NCI-H1092 (cell line): Measurements from ENCODE around the gene HOXD1.
A peak's percentile ranks its signal among the peaks of the same experiment; 100 is the strongest.

ENCODE experiments used
- DNase-seq: peaks from one replicate; lab custom pipeline; 2025; lab: John Stamatoyannopoulos, UW

The HOXD1 gene

DNA sequence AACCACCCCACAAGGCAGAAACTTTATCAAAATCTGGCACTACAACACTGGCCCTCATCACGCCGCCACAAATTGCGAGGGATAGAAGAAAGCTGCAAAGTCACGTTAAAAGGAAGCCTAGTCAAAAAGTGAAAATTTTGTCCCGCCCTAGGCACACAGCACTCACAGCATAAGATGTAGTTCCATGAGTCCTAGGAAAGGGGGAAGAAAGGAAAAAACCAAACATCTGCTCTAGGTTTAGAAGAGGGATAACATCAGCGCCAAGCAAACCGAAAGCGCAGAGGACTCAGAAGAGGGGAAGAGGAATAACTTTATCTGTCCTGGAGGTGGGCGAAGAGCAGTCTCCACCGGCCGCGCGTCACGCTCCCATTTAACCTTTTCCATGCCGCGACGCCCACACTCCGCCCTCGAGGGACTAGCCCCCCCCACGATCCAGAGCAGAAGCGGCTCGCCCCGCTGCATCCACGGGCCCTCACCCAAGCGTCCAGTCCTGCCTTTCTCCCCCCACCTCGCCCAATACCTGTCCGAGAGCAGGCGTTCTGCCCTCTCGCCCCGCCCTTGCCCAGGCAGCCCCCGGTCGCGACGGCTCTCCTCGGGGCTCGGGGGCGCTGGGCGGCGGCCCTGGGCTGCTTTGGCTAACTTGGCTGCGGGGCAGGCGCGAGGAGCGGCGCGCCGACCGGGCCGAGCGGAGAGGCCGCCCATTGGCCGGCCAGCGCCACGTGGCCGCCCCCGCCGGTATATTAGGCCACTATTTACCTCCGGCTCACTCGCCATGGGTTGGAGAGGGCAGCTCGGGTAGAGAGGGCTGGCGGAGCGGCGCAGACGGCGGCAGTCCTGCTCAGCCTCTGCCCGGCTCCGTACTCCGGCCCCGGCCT is at the start of gene HOXD1:
Gene HOXD1 (plus strand): TSS at position 770 of the 875 bp plus-strand sequence. CDS start 134 bp downstream, outside the sequence.
- DNase-seq: peak; percentile 32

DNA sequence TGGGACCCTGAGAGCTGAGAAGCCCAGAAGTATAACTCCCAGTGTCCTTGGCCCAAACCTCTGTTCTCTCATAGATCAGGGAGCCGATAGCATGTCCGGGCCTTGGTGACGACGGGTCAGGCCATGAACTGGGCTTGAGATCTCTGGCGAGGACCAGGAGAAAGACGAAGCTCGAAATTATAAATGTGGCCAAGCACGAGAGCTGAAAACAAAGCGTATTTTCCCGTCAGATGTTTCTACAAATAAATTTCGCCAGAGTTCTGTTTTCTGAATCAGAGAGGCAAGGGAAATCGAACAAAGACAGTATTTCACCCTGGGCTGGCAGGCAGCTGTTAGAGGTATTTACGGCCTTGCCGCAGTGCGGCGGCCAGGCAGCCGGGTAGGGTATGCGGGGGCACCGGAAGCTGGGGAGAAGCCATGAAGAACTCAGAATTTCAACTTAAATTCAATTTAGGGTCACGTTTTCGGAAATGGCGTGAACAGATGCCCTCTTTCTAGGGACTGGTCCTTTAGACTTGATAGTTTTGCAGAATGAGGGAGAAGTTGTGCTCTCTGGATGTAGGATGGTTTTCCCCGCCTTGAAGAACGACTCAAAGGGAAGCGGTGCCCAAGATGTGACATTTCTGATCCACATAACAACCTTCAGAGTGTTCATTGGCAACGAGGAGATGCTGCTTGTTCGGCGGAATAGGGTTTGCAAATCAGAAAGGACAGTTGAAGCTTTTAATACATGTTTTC is 49.4 kb upstream of the HOXD1 start:
- no peak for DNase-seq

DNA sequence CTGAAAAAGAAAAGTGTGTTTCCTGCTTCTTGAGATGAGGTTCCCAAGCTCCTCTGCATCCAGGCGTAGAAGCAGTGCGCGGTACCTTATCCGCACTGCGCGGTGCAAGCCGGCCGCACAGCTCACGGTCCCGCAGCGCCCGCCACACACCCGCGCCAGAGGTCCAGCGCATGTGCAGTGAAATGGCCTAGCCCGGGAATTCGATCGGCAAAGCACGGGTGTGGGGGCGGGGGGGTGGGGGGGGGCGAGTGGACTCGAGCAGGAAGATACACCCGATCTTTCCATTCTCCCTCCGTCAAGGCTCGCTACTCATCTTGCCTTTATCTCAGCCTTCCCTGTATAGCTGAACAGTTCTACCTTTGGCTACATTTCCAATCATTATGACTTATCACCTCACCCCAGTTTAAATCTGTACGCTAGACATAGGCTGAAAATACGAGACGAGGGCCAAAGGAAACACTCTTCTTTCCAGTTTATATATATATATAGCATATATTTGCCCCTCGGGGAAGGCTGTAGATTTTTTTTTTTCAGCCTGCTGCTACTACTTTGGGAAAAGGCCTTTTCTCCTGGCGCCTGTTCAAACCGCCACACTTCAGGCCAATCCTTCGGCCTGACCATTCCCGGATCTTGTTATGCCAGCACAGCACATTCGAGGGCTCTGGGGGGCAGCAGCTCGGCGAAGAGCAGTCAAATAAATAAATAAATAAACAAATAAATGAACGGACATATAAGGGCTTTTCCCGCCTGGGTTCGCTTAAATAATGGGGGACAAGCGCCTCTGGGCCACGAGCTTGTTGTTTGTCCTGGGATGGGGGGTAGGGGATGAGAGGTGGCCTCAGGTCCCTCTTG is 48.6 kb upstream of the HOXD1 start:
- DNase-seq: no peak

DNA sequence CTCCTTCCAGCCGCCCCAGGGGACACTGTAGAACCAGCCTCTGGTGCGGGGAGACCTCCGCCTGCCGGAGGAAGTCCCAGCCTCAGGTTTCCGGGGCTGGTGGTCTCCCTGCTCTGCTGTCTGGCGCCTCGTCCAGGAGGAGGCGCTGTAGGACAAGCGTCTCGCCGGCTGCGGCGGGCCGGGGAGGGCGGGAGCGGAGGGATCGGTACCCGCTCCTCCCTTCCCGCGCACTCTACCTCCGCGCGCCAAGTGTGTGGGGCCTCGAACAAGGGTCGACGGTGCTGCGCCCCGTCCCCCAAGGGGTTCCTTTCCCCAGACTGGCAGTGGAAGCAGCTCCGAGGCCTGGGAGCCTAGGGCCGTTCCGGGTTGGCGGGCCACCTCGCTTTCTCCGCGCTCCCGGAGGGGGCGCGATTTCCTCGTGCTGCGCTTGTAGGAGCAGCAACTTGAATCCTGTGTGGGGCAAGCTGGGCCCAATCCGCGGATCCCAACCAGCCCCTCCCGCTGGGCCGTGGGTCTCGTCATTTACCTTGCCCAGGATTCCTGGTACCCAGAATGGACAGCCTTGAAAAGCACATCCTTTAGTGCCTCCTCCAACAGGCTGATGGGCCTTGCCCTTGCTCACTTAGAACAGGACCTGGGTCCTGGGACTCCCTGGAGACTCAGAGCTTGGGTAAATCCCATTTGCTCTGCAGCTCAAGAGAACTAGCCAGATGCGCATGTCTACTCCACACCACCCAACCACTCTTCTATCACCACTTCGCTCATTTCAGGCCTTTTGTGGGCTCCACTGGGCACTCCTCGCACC is 47.8 kb upstream of the HOXD1 start:
- peak; percentile 72 for DNase-seq

DNA sequence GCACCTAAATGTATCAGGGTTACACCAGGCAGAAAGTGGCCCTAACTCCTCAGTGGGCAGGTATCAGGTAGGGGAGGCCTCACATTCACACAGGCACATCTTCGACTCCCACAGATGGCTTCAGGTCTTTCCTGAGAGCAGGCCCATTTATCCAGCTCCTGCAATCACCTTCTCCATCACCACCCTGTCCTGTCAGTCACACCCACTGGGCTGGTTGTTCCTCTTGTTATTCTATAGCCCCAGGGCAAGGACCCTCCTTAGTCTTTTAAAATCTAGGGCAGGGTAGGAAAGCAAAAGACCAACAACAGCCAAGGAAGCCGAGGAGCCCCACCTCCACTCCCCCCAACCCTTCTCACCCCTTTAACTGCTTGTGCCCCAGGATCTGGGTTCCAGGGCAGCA is 46.2 kb upstream of the HOXD1 start:
- DNase-seq: no peak

DNA sequence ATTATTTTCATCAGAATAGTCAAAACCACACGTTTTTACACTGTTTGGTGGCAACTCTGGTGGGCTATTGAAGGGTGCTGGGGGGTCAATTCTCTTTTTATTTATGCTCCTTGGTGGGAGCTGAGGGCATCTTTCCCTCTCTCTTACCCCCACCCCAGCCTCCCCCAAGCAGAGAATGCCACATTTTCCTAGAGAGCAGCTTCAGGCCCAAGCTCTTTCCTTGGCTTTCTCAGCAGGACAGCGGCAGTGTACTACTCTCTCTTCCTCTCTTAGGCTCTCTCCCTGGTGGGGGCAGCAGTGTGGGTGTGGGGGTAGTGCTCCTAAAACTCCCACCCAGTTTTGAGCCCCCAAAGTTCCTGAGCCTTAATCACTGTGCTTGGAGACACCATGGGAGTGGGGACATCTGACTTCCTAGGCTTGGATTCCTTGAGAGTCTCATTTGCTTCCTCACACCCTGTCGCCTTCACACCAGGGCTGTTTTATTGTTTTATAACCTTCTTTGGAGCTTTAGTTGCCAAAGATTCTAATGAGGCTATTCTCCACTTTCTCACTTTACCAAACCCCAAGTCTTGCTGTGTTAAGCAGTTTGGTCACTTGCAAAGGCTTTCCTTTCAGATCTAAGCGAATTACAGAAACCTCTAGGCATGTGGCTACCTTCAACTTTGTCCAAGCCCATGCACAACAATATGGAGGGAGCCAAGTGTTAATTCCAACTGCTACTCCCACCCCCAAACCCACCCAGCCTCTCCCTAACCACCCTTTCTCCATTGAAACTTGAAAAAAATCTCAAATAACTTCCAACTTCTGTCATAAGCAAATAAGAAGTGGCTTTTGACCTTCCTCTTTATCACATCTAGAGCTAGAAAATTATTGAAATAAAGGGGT is 43.1 kb upstream of the HOXD1 start:
- no peak for DNase-seq

DNA sequence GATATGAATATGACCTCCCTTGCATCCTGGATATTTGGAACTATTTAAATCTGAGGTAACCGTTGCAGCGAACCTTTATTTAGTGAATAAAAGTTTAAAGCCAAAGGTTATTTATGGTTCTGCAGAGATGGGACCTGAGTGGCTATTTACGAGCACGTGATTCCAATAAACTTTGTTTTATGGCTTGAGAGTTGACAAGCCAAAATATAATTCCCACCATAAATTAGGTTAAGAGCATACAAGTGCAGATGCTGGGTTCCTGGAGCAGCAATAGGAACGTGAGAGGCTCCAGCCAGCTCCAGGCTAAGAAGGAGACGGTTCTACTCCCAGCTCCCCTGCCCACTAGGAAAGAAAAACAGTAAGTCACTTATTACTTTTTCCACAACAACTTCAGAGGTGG is 42.4 kb upstream of the HOXD1 start:
- DNase-seq: no peak

DNA sequence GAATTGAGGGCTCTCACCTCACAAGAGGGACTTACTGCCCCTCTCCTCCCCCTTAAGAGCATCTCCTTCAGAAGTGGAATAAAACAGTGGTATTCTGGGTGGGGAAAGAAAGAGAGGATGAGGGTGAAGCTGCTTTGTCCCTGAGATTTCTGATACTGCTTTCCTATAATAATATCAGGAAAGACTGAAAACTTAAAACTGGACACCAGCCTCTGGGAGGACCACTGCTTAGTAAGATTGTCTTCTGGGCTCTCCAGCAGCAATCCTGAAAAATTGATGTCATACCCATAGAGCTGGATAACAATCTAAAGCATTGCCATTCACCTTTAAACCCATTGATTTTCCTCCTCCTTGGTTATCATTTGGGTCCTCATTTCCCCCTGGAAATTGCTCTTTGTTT is 41.8 kb upstream of the HOXD1 start:
- DNase-seq: no peak

DNA sequence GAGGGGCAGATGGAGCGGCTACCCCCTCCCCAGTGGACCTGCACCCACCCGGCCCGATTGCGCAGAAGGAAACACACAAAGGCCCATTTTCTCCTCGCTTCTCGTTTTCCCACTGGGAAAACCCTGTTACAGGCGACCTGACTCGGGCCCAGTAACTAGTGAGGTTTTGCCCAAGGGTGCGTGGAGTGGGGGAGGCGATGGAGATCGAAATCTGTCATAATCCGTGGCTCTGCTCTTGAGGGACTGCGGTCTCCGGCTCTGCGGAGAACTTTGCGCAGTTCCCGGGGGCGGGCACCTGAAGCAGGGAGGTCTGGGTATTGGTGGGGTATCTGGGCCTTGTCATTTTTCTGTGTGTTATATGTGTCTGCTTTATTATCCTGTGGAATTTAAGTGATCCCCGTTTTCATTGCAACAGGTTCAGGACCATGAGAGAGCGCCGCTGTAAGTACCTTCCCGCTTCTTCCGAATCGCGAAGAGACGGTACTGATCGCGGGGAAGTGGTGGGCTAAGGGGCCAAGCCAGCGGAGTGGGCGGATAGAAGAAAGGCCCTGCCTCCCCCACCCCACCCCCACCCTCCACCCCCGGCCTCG is 41.2 kb upstream of the HOXD1 start:
- no peak for DNase-seq

DNA sequence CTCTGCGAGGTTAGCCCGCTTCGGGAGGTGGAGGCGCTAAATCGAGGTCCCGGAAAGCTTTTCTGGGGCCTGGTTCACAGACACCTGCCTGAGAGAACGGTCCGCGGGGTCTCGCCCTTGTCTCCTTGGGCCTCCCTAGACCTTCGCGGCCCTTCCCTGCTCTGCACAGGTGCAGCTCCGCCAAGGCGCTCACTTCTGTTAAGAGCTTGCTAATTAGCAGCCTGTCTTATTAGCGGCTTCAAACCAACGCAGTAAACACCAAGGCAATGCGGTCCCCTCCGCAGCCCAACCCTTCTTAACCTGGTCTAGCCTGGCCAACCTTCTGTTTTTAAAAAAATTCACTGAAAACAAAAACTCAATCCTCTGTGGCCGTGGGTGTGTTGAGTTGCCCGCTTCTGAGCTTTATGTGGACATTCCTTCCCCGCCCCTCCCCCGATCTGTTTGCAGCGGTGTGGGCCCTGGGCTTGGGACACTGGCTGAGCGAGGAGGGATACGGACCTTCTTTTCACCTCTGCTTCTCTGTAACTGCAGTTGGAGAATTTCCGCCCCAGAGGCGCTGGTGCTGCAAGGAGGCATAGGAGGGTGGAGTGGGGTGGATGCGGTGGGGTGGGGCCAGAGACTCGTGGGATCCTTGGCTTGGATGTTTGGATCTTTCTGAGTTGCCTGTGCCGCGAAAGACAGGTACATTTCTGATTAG is 40.5 kb upstream of the HOXD1 start:
- no peak for DNase-seq

DNA sequence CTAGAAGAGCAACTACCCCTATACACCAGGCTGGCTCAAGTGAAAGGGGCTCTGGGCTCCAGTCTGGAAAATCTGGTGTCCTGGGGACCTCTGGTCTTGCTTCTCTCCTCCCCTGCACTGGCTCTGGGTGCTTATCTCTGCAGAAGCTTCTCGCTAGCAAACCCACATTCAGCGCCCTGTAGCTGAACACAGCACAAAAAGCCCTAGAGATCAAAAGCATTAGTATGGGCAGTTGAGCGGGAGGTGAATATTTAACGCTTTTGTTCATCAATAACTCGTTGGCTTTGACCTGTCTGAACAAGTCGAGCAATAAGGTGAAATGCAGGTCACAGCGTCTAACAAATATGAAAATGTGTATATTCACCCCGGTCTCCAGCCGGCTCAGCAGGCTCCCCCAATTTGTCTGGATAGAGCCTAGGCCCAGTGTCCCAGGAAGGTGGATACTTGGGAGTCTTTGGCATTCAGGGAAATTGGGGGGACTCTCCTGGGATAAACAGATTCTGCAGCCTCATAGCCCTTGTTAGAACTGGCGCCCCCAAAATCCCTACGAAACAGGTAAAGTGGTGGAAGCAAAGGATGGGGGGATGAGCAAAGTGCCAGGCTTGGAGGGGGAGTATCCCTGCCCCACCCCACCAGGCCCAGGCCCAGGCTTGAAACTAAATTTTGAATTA is 39.6 kb upstream of the HOXD1 start:
- no peak for DNase-seq

DNA sequence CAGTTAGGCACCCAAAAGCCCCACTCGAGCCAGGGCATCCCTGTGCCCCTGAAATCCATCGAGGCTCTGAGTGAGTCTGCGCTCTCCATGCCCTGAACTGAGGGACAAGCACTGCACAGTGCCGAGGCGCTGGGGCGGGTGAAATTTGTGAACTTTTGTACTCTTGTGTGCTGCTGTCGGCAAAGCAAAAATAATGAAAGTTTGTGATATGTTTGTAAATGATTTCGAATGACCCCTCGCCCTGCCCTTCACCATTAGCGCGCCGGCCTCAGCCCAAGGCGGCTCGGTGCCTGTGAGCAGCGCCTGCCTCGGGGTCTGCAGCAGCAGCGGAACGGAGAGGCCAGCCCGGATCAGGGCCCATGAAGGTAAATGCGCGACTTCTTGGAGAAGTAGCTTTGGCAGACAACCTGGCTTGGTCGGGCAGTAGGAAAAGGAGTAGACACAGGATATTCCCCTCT is 39.0 kb upstream of the HOXD1 start:
- DNase-seq: no peak

DNA sequence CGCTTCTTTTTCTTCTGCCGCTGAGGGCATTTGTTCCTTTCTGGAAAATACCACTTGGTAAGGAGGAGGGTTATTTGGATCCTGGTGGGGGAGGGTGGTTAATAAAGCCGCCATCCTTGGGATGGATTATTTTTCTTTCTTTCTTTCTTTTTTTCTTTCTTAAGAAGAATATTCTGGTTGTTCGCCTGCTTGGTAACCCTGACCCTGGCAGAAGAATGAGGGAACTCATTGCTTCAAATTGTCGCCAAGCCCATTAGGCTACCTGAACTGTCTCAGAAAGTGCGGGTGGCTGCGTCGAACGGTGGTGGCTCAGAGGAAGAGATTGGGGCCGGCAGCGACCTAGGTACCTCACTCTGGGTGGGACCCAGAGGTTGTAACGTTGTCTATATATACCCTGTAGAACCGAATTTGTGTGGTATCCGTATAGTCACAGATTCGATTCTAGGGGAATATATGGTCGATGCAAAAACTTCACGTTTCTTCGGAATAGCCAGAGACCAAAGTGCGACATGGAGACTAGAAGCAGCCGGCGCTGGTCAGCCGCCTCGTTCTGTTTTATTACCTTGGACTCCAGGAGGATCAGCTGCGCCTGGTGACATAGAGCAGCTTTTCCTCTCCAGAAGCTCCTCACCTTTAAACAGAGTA is 38.4 kb upstream of the HOXD1 start:
- no peak for DNase-seq

DNA sequence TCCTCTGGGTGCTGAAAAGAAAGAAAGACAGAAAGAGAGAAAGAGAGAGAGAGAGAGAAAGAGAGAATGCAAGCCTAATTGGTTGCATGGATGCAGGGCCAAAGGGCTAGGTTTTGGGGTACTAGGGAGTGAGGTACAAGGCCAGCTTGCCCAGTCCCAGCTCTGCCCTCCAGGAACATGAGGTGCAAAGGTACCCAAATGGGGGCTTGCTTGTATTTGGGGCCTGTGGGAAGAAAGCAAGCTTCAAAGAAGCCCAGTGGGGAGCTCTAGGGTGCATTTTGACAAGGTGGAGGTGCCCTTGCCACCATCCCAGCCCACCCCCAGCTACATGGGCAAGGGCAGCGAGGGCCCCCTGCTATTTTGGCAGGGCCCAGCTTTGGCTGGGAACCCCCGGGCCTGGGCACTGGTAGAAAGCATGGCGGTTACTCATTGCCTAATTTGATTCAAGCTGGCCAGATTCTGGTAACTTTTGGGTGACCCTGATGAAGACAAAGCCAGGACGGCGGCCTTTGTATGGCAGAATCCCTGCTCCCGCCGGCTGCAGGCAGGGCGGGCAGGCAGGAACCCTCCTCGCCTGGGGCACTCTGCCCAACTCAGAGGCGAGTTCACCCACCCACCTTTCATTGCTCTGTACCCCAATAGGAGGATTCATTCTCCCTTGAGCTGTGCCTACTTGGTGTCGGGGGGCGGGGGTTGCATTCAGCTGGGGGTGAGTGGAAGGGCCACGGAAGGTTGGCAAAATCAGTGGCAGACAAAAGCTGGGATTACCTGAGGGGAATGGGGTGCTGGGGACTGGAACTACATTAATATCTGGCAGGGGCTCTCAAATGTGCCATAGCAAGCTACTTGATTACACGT is 37.7 kb upstream of the HOXD1 start:
- DNase-seq: no peak

DNA sequence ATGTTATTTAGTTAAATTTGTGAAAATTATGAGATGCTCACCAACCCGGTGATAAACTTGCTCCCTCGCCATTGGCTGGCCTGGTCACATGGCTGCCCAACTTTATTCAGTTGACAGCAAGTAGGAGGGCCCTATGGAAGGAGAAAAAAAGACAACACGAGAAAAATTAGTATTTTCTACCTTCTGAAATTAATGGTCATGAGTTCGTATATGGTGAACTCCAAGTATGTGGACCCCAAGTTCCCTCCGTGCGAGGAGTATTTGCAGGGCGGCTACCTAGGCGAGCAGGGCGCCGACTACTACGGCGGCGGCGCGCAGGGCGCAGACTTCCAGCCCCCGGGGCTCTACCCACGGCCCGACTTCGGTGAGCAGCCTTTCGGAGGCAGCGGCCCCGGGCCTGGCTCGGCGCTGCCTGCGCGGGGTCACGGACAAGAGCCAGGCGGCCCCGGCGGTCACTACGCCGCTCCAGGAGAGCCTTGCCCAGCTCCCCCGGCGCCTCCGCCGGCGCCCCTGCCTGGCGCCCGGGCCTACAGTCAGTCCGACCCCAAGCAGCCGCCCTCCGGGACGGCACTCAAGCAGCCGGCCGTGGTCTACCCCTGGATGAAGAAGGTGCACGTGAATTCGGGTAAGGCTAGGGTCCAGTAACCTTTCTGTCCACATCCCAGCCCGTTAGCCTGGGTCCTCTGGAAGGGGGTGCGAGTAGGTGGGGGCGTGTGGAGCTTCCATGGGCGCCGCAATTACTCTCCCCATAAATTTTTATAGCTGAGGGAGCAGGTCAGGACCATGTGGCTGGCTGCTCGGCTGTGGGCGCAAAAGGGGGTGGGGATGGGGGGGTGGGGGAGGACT is 36.8 kb upstream of the HOXD1 start, which contains the start of gene HOXD4:
Gene HOXD4 (plus strand): TSS at position 109 of the 846 bp plus-strand sequence. CDS start 84 bp downstream, at position 193.
- no peak for DNase-seq
